HG03378 (cell line): ENCODE results near the gene MIAT.

Experiments used
- ATAC-seq: cut with Tn5 transposase; IDR thresholded peaks from one replicate; pipeline ENCODE4 v1.9.1; 2021; ENCODE audit warnings: mild to moderate bottlenecking, moderate library complexity; ENCODE audit not compliant: unreplicated experiment

The MIAT gene

GRCh38 chr22:26724414-26724813 lies 67.0 kb downstream of the MIAT start:
- no peak for ATAC-seq

- ATAC-seq = no peak
Observed at GRCh38 chr22:26725012-26725676, 67.8 kb downstream of the MIAT start.
